DMS79 (cell line): ENCODE measurements around the gene CENPB.

Source experiments
- DNase-seq: peaks from one replicate; lab custom pipeline; 2025; lab: John Stamatoyannopoulos, UW

CENPB gene

GRCh38 chr20:3748073-3748472, 38.5 kb downstream of the CENPB start:
- no peak for DNase-seq

- DNase-seq, result no peak
Observed at GRCh38 chr20:3747471-3747870, 39.1 kb downstream of the CENPB start.

- DNase-seq, result no peak
Observed at GRCh38 chr20:3745686-3746173, 40.8 kb downstream of the CENPB start.

DNA sequence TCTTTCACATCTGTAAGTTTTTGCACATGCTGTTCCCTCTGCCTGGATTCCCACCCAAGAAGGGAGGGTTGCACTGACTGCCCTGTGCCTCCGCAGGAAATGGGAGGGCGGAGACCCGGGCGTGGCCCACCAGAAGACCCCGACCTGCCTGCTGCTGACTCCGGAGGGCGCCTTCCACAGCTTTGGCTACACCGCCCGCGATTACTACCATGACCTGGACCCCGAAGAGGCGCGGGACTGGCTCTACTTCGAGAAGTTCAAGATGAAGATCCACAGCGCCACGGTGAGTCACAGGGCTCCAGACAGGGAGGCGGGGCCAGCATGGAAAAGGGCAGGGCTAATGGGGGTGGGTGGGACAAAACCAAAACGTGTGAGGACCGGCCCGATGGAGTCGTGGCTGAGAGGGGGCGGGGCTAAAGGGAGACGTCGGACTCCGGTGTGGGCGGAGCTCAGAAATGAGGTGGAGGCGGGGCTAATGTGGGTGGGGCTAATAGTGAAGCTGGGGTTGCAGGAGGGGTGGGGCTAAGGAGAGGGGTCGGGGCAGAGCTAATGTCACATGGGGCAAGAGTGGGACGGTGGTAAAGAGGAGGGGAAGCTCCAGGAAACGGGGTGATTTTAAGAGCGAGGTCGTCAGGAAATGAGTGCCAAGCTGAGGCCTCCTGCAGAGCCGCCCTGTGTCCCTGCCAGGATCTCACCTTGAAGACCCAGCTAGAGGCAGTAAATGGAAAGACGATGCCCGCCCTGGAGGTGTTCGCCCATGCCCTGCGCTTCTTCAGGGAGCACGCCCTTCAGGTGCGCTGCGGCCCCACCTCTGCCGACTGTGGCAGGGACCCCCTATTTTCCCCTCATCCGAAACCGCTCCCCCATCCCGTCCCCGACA, 41.5 kb downstream of the CENPB start:
- DNase-seq, result no peak

- DNase-seq, result no peak
Observed at GRCh38 chr20:3744037-3744436, 42.5 kb downstream of the CENPB start.

- DNase-seq, result no peak
Observed at GRCh38 chr20:3743251-3743650, 43.3 kb downstream of the CENPB start.

DNA sequence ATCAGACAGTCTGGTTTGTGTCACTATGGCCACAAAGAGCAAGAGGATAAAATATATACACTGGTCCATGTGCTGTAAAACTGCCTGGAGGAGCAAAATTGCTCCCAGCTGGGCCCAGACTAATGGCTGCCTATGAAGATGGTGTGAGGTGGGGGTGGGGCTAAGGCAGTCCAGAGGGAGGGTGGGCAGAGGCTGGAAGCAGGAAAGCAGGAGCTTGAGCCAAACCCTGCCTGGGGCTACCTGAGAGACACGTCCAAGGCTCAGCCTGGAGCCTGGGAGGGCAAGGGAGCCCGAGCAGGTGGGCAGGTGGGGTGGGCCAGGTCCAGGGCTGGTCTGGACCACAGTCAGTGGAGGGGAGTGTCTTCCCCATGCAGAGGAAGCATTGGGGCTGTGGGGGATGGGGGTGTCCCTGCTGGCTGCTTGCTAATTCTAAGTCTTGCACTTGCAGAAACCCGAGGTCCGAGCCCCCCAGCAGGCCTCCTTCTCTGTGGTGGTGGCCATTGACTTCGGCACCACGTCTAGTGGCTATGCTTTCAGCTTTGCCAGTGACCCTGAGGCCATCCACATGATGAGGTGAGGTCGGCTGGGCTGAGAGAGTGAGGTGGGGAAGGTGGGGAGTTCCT, 44.6 kb downstream of the CENPB start:
- no peak for DNase-seq

DNA sequence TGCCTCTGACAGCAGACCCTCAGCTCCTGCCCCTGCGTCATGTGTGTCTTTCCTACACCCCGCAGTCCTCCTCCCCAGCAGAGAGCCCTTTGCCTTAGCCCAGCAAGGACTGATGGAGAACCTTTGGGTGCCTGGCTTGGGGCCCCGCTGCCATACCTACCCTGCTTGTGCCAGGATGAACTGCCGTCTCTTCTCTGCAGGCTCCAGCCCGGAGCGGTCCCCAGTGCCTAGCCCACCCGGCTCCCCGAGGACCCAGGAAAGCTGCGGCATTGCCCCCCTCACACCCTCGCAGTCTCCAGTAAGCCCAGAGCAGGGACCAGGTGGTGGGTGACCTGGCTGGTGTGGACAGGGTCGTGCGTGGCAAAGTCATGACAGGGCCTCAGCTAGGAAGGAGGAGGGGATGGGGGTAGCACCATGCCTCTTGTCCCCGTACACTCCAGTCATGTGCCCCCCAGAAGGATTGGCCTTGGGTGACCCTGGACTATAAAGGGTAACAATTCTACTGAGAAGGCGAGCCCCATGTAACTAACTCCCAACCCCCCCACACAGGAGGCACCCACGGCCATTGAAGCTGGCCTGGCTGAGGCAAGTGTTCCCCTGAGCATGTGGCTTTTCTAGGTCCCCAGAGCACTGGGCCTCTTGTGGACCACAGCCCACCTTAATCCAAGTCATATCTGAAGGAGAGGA, 45.8 kb downstream of the CENPB start:
- no peak for DNase-seq

DNA sequence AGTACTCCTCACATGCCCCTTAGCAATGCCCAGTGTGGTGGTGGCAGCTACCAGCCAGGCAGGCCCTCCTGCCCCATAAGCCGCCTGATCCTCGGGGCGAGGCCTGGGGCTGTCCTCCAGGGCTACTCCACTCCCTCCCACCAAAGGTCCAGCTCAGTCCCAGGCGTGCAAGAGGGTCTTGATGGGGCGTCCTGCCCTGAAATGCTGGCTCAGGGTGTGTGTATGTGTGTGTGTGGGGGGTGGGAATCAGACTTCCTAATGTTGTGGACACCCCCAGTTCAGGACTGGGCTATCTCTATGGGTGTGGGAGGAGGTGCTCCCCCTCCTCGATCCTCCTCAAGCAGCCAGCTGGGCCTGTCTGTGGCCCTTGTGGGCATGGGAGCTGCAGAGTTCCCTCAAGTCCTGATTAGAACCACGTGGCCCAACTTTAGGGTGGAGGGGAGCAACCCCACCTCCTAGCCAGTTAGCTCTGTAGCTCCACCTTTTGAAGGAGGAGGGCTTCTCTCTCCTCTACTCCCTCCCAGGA, 46.6 kb downstream of the CENPB start:
- no peak for DNase-seq

DNA sequence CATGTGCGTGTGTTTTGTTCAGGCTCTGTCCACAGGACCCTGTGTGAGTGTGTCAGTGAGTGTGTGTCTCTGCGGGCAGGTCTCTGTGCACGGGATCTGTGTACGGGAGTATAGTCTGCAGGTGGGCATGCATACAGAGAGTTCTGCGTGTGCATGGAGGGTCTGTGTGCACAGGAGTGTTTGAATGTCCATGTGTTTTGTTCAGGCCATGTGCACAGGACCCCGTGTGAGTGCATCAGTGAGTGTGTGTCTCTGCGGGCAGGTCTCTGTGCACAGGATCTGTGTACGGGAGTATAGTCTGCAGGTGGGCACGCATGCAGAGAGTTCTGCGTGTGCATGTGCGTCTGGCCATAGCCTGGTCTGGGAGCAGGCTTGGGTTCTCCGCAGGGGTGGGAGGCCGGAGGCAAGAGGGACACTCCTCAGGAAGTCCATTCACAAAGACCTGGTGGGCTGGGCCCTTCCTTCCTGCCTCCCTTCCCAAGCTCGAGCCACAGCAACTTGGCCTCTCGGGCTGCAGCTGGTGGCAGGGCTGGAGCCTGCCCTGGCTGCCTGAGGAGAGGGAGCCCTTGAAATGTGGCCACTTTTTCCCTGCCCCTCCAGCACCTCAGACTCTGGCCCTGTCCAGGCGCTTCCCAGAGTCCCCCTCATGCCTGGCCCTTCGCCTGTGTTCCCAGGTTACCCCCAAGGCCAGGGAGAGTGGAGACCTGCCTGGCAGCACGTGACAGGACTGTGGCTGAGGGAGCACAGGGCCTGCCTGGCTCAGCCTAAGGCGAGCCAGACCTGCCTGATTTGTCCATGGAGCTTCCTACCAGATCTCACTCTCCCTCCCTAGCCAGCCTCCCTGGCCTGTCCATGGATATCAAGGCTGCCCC, 47.2 kb downstream of the CENPB start:
- DNase-seq, result no peak

- no peak for DNase-seq
Observed at GRCh38 chr20:3738111-3739053, 48.2 kb downstream of the CENPB start.

DNA sequence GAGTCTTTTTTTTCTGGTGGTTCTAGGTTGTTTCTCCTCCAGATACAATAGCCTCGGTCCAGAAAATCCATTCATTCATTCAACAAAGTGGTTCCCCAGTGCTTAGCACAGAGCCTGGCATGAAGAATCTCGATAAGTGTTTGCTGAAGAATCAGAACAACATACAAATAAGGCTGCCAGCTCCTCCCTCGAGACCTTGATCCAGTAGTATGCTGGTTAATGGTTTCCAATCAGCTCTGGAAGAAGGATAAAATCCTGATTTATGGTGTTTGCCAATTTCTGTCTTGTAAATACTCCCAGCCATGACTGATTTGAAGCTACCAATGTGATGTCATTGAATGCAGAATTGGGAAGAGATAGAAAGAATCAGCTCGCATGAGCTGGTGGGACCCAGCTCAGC, 50.8 kb downstream of the CENPB start:
- DNase-seq, result no peak

- peak; percentile 73 for DNase-seq
Observed at GRCh38 chr20:3734111-3734843, 52.3 kb downstream of the CENPB start.
